Lung (tissue), 12 donors: ENCODE results near the gene PODNL1. TPM values are rescaled to one million over a fixed set of nuclear protein-coding genes. Genes with fewer than 3 reads are reported as not detected.

Source experiments
- ATAC-seq: fragments of 200-7000 bp; cut with Tn5 transposase; one replicate; pipeline ENCODE4 v1.9.1; 2020; ENCODE audit warnings: moderate number of reproducible peaks; ENCODE audit not compliant: insufficient read depth, low FRiP score
- DNase-seq, 3 donors: peaks; one replicate each; pipeline ENCODE4 v3.0.0-alpha.2; 2013 to 2017
- H3K27ac ChIP-seq, 2 donors: one replicate each; pipeline ENCODE4 v1.5.1; 2013; ENCODE audit warnings: mild to moderate bottlenecking in 2 of 2, moderate library complexity in 2 of 2, control low read depth in 1 of 2, inconsistent platforms in 1 of 2, low read depth in 1 of 2, low read length in 1 of 2
- H3K27me3 ChIP-seq, 3 donors: one replicate each; pipeline ENCODE4 v1.5.1; 2013; ENCODE audit warnings: low read length in 2 of 3; ENCODE audit not compliant: control insufficient read depth in 3 of 3, insufficient read depth in 3 of 3
- H3K36me3 ChIP-seq, 4 donors: one replicate each; pipeline ENCODE4 v1.5.1; 2013; ENCODE audit warnings: low read length in 4 of 4, mild to moderate bottlenecking in 1 of 4, moderate library complexity in 1 of 4; ENCODE audit not compliant: control insufficient read depth in 4 of 4, insufficient read depth in 4 of 4
- H3K4me1 ChIP-seq, 5 donors: one replicate each; pipeline ENCODE4 v1.5.1; 2013; ENCODE audit warnings: low read length in 5 of 5, mild to moderate bottlenecking in 2 of 5, moderate library complexity in 1 of 5; ENCODE audit not compliant: control insufficient read depth in 5 of 5, insufficient read depth in 5 of 5
- H3K4me3 ChIP-seq: one replicate; pipeline ENCODE4 v1.5.1; 2013; ENCODE audit warnings: mild to moderate bottlenecking, control low read depth, moderate library complexity
- H3K9ac ChIP-seq, 2 donors: one replicate each; pipeline ENCODE4 v1.5.1; 2013; ENCODE audit warnings: low read length in 2 of 2, control low read depth in 1 of 2; ENCODE audit not compliant: insufficient read depth in 1 of 2
- H3K9me3 ChIP-seq, 4 donors: one replicate each; pipeline ENCODE4 v1.5.1; 2013; ENCODE audit warnings: low read length in 3 of 4, mild to moderate bottlenecking in 1 of 4, moderate library complexity in 1 of 4; ENCODE audit not compliant: control insufficient read depth in 4 of 4, insufficient read depth in 3 of 4
- CTCF ChIP-seq: IDR thresholded peaks from 2 replicates; pipeline ENCODE4 v1.5.1; 2012; ENCODE audit warnings: mild to moderate bottlenecking; ENCODE audit errors: control extremely low read depth, extremely low read depth
- WGBS, 2 donors: extraction: QIAGEN DNeasy Blood & Tissue Kit; methylation state at CpG; one replicate each; pipeline ENCODE4 v1.1.7; 2013; 5-methylcytosine and 5-hydroxymethylcytosine counted together
- polyA plus RNA-seq, 2 donors: library from polyadenylated mRNA; stranded (reverse); fragments of 200-250 nt; gene quantifications; one replicate each; pipeline ENCODE4 v1.2.1, GENCODE V29; 2013
- total RNA-seq, 2 donors: library from RNA; depleted of rRNA in 1 of 2; stranded (reverse); fragments of >200 nt in 1 of 2; gene quantifications; one replicate each; pipeline ENCODE4 v1.2.1, GENCODE V29; 2014 to 2021
- donor health status: control.
- donor health status: control.
- donor health status: Bipolar disorder and iron deficiency.
- donor health status: healthy.
- donor health status: DM: yes; HTN: yes; CAD: no.

The PODNL1 gene
- total and polyA plus RNA-seq, 4 donors: 0.55 to 6.4 (median 0.92) TPM

GRCh38 chr19:13892870-13893269 is 45.3 kb downstream of the PODNL1 start:
- Histone ChIP-seq H3K27me3 (no peaks in the 10 kb centered on the region), H3K4me1 (no peaks in the 10 kb centered on the region), H3K9me3 (no peaks in the 10 kb centered on the region), H3K9ac (no peak overlapping the region), H3K27ac (no peak overlapping the region), H3K4me3 (no peak overlapping the region), H3K36me3 (no peaks in the 10 kb centered on the region)
- WGBS, 2 donors: 58 to 72% methylated on average over 9 of the region's 9 CpGs
- TF ChIP-seq CTCF: no peak
- ATAC-seq (no peak), DNase-seq (no peak)

GRCh38 chr19:13890136-13890535 is 48.1 kb downstream of the PODNL1 start:
- Histone ChIP-seq H3K9ac (no peak overlapping the region), H3K36me3 (no peaks in the 10 kb centered on the region), H3K9me3 (no peaks in the 10 kb centered on the region), H3K27me3 (no peaks in the 10 kb centered on the region), H3K27ac (no peak overlapping the region), H3K4me3 (no peak overlapping the region), H3K4me1 (peaks cover 0 to 4% (median 0%) of the 10 kb centered on the region in 5 donors)
- 93 to 94% methylated on average over 13 of the region's 13 CpGs for WGBS, 2 donors
- no peak for DNase-seq
- no peak for TF ChIP-seq CTCF
- no peak for ATAC-seq

GRCh38 chr19:13888281-13888680 is 49.9 kb downstream of the PODNL1 start:
- WGBS, 2 donors: 87 to 90% methylated on average over 16 of the region's 16 CpGs
- H3K4me1 ChIP-seq: peaks cover 0 to 4% (median 0%) of the 10 kb centered on the region in 5 donors

More at GRCh38 chr19:13888281-13888680, 49.9 kb downstream of the PODNL1 start:
- Histone ChIP-seq H3K27me3 (no peaks in the 10 kb centered on the region), H3K27ac (no peak overlapping the region), H3K36me3 (no peaks in the 10 kb centered on the region), H3K9ac (no peak overlapping the region), H3K4me3 (no peak overlapping the region), H3K9me3 (no peaks in the 10 kb centered on the region)
- no peak for TF ChIP-seq CTCF
- ATAC-seq (no peak), DNase-seq (no peak)
